HFF-Myc (cell line): ENCODE data around the gene MAST3.

Experiments used
- DNase-seq: peaks from one replicate; pipeline ENCODE4 v3.0.0-alpha.2; 2011; ENCODE audit warnings: low read depth; ENCODE audit errors: extremely low read depth
- H3K4me3 ChIP-seq: replicated peaks from 2 replicates; pipeline ENCODE4 v1.5.1; 2011; ENCODE audit warnings: low read depth, mild to moderate bottlenecking, control low read depth, low read length
- CTCF ChIP-seq: IDR thresholded peaks from 2 replicates; pipeline ENCODE4 v1.5.1; 2012; ENCODE audit warnings: mild to moderate bottlenecking, low read depth, low read length, control low read depth; ENCODE audit errors: missing control alignments

Gene MAST3

GRCh38 chr19:18130523-18131242 is 33.1 kb downstream of the MAST3 start:
- no peak overlapping the region for H3K4me3 ChIP-seq
- TF ChIP-seq CTCF = no peak
- DNase-seq = no peak

DNA sequence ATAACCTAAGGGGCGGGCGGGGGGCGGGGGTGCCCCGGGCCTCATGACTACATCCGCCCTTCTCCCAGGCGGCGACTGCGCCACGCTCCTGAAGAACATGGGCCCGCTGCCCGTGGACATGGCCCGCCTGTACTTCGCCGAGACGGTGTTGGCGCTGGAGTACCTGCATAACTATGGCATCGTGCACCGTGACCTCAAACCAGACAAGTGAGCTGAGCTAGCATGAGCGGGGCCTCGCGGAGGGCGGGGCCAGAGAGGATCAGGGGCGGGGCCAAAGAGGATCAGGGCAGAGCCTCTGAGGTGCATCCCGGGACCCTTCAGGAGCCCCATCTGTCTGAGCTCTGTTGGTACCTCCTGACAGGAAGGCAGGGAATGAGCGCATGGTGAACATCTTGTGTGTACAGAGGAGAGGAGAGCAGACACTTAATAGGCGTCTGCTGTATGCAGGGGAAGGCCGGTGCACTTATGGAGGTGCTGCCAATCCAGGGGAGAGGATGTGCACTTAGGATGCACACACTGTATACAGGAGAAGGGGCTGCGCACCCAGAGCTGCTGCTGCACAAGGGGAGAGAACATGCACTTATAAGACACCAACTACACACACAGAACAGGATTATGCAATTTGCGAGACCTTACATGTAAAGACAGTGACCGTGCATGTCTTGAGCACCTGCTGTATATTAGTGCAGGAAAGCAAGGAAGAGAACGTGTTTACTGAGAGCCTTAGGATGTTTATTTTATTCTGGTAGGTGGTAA is 34.4 kb downstream of the MAST3 start:
- TF ChIP-seq CTCF = no peak
- DNase-seq = no peak
- no peak overlapping the region for H3K4me3 ChIP-seq

GRCh38 chr19:18135712-18136584 is 38.4 kb downstream of the MAST3 start:
- TF ChIP-seq CTCF = no peak
- H3K4me3 ChIP-seq = no peak overlapping the region
- no peak for DNase-seq

- no peak overlapping the region for H3K4me3 ChIP-seq
- no peak for DNase-seq
- TF ChIP-seq CTCF = no peak
Measured at GRCh38 chr19:18137242-18137641, 39.7 kb downstream of the MAST3 start.

- no peak for TF ChIP-seq CTCF
- H3K4me3 ChIP-seq = no peak overlapping the region
- DNase-seq = no peak
Measured at GRCh38 chr19:18137657-18138339, 40.2 kb downstream of the MAST3 start.

DNA sequence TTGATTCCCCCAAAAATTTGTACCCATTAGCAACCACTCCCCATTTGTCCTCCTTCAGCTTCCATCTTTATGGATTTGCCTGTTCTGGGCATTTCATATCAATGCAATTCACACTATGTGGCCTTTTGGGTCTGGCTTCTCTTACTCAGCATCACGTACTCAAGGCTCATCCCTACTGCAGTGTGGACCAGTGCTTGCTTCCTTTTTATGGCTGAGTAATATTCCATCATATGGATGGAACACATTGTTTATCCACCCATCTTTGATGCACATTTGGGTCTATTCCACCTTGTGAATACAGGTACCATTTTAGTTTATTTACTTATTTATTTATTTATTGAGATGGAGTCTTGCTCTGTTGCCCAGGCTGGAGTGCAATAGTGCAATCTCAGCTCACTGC is 42.9 kb downstream of the MAST3 start:
- no peak overlapping the region for H3K4me3 ChIP-seq
- no peak for DNase-seq
- TF ChIP-seq CTCF = no peak
